Fibroblast of pulmonary artery (primary cell): ENCODE measurements around the gene ANO4.

Experiments used
- DNase-seq: peaks from one replicate; pipeline ENCODE4 v3.0.0-alpha.2; 2010; ENCODE audit warnings: low read depth
- H3K4me3 ChIP-seq: replicated peaks from 2 replicates; pipeline ENCODE4 v1.5.1; 2011; ENCODE audit warnings: low read depth, mild to moderate bottlenecking, control low read depth, low read length, moderate library complexity
- TF ChIP-seq, protein P1 (sequence below): IDR thresholded peaks from 2 replicates; pipeline ENCODE4 v1.5.1; 2011; ENCODE audit warnings: mild to moderate bottlenecking, control low read depth, low read length, inconsistent platforms; ENCODE audit errors: missing control alignments

Gene ANO4

DNA sequence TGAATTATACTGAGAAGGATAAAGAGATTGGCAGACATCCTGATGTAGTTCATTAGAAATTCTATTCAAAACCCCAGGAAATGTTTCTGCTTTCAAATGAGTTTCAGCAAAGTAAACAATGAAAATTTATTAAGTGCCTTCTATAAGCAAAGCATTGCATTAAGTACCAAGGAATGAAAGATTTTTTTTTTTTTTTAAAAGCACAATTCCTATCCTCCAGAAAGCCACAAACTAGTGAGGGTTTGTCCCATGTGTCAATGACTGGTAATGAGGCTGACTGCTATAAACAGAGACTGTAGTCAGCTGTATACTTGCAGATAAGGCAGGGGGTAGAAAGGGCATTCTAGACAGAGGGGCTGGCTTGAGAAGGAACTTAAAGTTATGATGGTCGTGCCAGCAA, 6.7 kb downstream of the ANO4 start:
- no peak for DNase-seq

DNA sequence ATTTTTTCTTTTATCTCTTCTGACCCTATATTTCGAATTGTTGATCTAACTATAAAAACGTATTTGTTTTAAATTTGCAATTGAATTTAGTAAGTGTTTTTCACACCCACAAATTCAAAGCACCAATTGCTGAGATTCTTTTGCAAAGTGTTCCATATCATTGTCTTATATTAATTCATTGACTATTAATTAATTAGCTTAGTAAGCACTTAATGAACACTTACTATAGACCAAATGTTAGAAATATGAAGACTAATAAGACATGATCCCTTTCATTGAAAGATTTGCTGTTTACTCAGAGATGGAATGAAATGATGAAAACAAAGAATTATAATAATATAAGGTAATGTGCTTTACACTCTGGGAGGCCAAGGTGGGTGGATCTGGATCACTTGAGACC, 14.2 kb downstream of the ANO4 start:
- no peak for DNase-seq
- H3K4me3 ChIP-seq, result no peak overlapping the region
- TF ChIP-seq, protein P1, sequence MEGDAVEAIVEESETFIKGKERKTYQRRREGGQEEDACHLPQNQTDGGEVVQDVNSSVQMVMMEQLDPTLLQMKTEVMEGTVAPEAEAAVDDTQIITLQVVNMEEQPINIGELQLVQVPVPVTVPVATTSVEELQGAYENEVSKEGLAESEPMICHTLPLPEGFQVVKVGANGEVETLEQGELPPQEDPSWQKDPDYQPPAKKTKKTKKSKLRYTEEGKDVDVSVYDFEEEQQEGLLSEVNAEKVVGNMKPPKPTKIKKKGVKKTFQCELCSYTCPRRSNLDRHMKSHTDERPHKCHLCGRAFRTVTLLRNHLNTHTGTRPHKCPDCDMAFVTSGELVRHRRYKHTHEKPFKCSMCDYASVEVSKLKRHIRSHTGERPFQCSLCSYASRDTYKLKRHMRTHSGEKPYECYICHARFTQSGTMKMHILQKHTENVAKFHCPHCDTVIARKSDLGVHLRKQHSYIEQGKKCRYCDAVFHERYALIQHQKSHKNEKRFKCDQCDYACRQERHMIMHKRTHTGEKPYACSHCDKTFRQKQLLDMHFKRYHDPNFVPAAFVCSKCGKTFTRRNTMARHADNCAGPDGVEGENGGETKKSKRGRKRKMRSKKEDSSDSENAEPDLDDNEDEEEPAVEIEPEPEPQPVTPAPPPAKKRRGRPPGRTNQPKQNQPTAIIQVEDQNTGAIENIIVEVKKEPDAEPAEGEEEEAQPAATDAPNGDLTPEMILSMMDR, result no peak

More for the DNA sequence above, 6.7 kb downstream of the ANO4 start:
- TF ChIP-seq, protein P1, result no peak
- H3K4me3 ChIP-seq, result no peak overlapping the region

DNA sequence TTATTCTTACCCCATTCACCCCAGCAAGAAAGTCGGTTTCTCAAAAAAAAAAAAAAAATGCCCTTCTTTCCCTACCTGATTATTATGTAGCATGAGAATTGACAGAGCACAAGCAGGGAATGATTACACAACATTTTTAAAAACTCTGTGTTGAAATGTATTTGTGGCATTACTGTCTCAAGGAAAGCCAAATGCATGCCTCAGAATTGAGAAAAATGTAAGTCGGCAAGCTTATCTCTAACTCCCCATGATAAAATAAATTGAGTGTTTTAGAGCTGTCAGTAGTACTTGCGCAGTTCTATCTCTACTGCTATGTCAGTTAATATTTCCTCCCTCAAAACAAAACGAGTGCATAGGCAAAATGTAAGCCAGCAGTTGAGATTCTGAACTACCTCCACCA, 25.7 kb downstream of the ANO4 start:
- no peak overlapping the region for H3K4me3 ChIP-seq
- TF ChIP-seq, protein P1, result no peak
- DNase-seq, result peak; percentile 61

DNA sequence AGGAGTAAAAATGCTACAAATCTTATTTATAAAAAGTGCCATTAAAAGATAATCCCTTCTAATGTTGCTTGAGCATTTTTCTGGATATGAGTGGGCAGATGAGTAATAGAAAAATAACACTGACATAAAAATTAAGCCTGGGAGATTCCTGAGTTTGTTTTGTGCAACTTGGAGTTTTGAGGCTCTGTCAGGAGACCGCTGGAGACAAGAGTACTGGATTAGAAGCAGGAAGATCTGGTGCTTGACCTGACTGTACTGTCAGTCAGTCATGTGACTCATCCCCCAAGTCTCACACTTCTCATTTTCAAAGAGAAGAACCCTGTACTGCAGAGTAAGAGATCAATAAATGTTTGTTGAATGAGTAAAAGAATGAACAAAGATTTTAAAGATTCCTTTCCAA, 29.4 kb downstream of the ANO4 start:
- TF ChIP-seq, protein P1, result no peak
- H3K4me3 ChIP-seq, result no peak overlapping the region
- peak; percentile 16 for DNase-seq

DNA sequence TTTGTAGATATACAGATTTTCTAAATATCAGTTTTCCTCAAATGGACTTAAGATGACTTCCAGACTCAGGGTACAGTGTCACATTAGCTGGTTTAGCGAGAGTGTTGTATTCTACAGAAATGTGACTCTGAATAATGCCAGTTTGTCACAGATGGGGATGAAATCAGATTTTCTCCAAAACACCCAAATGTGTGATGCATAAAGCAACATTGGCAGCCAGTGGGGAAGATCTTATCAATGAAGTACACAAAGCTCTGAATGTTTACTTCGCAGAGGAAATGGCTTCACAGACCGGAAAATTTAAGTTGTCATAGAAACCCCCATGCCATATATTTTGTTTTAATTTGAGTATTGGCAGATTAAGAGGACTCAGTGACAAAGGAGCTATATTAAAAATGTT, 29.9 kb downstream of the ANO4 start:
- TF ChIP-seq, protein P1, result no peak
- H3K4me3 ChIP-seq, result no peak overlapping the region
- no peak for DNase-seq

DNA sequence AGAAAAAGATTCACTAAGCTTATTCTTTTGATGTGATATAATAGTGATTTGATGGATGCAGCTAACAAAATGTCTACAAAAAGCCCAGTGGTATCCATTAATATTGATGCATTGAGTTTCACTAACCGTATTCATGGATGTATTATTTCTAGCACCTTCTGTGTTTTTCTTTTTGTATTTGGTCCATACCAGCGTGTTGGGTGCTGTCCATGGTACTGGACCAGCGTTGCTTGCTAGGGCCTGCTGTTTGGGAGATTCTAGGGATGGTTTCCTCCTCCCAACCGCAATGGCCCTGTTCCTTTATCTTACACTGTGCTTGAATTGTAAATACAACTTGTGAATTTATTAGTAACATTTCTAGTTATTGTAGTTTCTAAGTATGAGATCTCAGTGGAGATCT, 31.7 kb downstream of the ANO4 start:
- no peak overlapping the region for H3K4me3 ChIP-seq
- DNase-seq, result peak; percentile 73
- TF ChIP-seq, protein P1, result no peak

DNA sequence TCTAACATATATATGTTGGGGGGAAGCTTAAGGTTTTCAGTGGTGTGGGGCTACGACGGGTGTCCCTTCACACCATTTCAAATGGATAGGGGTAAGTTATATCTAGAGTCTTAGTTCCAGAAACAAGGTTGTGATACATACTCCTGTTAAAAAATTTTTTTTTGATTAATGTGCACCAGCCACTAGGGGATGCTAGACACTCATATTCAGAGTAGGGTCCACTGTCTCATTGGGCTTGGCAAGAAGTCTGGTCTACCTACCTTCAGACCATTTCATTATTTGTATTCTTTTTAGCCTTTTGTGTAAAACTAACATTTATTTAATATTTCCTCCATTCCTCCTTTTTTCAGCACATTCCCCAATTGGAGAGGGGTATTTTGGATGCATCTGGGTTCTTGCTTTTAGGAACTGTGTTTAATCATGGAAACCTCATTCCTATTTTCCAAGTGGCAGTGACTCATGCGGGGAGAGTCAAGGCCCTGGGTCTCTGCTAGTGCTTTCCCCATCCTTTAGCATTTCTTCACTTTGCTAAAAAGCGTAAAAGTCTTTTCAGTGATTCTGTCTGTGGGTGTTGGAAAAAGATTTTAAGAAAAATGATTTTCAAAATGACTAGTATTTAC, 33.4 kb downstream of the ANO4 start:
- DNase-seq, result peak; percentile 72
- TF ChIP-seq, protein P1, result peak; percentile 87
- H3K4me3 ChIP-seq, result no peak overlapping the region
